NCI-H2081 (cell line): Measurements from ENCODE around the gene PIP4K2C.
"Not testable (repeated sequence)": the region's sequence is repeated elsewhere in the genome, so short reads cannot be mapped to it uniquely, and the experiment has no call there.

Source experiments
- DNase-seq, 2 experiments: peaks; one replicate each; lab custom pipeline; 2025; lab: John Stamatoyannopoulos, UW

PIP4K2C gene

DNA sequence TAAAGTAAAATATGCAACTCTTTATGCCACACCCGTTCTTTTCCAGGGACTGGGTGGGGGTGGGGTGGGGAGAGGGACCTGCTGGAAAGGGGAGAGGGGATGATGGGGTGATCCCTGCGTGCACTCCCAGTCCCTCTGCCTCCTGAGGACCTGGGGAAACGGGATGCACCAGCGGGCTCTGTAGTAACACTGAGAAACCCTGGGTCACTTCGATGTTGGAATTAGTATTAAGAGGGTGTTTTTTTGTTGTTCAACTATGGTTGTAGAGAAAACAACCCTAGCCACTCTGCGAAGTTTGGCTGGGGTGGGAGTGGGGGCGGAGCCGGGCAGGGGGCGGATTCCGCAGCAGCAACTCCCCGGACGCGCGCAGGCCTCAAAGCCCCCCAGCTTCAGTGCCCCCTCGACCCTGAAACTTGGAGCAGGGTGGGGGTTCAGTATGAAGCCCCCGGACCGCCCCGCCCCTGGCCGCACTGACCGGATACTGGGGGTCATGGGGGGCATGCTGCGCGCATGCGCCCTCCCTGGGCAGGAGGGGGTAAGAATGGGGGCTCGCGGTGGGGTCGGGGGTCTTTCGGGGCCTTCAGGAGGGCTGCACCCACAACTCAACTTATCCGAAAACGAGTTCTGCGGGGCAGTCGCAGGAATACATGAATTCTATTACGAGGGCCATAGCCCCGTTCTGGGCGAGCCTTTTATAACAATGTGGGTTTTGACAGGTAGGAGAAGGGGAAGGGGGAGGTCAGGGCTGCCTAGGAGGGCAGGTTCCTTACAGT is 19.0 kb downstream of the PIP4K2C start:
- DNase-seq: no peak

DNA sequence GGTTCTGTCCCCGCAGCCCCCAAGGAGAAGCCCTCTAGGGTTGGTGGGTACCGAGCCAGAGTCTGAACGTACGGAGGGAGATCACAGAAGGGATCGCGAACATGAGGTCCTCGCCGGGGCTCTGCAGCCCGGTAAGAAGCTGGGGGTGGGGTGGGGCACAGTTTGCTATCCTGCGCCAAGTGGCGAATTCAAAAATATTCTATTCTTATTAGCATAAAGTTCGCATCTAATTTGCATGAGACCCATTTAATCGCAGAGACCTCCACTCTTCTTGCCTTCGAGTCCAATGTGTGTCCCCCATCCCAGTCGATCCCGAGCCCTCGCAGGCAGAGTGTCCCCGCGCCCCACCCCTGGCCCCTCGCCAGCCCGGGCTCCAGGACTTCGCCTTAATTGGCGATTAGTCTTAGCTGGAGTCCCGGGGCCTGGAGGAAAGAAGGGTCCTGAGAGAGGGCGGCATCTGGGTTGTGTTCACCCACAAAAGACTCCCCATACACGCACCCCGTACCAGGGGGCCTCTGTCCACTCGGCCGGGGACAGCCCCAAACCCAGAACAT is 19.6 kb downstream of the PIP4K2C start:
- no peak for DNase-seq

DNA sequence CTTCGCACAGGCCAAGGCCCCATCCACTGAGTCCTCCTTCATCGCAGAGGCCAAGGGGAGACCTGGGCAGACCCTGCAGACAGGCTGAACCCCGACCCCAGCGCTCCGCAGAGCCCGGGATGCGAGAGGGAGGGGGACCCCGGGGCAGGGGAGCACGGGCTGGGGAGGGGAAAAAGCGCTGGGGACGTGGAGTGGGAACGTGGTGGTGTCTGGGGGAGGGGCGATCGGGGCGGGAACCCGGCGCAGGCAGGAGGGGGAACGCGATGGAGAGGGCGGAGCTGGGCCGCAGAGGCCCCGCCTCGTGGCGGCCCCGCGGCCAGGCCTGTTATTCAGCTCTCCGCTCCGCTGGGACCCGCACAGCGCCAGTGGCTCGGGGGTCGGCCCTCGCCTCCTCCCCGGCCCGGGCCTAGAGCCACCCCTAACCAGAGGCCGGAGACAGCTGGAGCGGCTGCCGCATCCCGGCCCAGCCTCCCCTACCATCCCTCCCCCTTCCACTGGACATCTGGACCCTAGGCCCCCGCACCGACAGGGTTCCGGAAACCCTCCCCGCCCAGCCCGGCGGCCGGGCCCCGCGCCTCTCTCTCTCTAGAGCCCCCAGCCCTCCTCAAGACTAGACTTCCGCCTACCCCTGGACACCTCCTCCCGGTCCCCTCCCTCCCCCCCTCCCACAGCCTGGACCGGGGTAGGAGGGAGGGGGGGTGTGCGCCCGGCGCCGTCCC is 20.3 kb downstream of the PIP4K2C start, which contains the start of gene ARHGEF25:
TSS of gene ARHGEF25 (plus strand) at position 328 of the 719 bp plus-strand sequence. CDS start 460 bp downstream, outside the sequence.
- peak; percentile 34 to 39 for DNase-seq

DNA sequence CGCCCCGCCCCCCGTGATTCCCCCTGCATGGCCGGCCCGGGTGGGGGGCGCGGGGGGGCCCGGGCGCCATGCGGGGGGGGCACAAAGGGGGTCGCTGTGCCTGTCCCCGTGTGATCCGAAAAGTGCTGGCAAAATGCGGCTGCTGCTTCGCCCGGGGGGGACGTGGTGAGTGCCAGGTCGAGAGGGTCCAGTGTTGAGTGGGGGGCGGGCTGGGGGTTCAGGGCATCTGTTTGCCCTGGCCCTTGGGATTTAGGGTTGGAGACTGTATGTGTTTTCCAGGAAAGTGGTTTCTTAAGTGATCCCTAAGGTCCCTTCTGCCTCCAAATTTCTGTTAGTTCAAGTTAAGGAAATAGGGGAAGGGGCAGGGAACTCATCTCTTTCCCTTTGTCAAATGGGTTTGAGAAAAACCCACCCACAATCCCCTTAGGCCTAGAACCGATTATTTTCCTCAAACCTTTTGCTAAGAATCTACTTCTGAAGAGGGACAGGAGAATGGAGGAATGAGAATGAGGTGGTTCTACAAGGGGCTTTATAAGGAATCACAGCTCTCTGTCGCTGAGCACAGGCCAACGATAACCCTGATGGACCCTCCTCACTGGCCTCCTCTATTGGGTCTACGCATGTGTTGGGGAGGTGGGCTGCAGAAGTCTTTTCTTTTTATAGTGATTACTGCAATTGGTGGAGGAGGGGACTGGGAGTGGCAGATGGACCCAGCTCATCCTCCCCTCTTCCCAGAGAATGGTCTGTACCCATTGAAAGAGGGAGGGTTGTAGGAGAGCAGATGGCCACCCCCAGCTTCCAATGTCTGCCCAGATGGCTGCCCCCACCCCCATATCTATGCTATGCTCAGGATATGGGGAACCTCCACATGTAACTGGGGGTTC is 21.1 kb downstream of the PIP4K2C start:
- no peak for DNase-seq

DNA sequence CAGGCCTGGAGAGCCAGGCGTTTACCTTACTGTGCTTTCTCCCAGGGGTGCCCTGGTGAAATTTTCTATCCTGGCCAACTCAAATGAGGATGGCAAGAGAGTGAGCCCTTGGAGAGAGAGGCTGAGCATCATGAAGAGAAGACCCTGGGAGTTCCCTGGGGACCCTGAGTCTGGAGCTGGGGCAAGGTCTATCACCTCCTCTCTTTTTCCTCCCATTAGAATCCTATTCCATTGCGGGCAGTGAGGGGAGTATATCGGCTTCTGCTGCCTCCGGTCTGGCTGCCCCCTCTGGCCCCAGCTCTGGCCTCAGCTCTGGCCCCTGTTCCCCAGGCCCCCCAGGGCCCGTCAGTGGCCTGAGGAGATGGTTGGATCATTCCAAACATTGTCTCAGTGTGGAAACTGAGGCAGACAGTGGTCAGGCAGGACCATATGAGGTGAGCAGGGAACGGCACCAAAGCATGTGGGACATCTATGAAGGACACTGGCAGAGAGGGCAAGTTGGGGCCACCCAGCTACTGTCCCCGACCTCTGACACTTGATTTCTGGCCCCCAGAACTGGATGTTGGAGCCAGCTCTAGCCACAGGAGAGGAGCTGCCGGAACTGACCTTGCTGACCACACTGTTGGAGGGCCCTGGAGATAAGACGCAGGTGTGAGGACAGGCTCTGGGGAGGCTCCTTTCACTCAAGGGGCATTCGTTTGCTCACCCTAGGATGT is 21.9 kb downstream of the PIP4K2C start:
- DNase-seq: no peak

DNA sequence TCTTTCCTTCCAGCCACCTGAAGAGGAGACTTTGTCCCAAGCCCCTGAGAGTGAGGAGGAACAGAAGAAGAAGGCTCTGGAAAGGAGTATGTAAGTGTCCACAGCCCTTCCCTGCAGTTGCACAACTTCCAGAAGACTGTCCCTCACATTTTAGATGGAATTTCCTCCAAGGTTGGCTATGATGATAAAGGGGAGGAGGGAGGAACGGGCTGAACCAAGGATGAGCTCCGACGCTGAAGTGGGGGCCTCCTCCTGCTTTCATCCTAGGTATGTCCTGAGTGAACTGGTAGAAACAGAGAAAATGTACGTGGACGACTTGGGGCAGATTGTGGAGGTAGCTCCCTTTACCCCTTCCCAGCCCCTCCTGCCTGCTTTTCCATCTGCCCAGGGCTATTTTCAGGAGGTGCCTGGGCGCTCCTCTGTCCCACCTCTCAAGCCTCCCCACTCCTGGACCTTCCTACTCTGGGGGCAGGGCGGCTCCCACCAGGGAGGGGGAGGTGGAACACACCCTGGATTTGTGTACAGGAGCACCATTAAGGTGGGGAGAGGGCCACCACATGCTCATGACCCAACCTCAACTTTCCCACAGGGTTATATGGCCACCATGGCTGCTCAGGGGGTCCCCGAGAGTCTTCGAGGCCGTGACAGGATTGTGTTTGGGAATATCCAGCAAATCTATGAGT is 22.6 kb downstream of the PIP4K2C start:
- DNase-seq: no peak

DNA sequence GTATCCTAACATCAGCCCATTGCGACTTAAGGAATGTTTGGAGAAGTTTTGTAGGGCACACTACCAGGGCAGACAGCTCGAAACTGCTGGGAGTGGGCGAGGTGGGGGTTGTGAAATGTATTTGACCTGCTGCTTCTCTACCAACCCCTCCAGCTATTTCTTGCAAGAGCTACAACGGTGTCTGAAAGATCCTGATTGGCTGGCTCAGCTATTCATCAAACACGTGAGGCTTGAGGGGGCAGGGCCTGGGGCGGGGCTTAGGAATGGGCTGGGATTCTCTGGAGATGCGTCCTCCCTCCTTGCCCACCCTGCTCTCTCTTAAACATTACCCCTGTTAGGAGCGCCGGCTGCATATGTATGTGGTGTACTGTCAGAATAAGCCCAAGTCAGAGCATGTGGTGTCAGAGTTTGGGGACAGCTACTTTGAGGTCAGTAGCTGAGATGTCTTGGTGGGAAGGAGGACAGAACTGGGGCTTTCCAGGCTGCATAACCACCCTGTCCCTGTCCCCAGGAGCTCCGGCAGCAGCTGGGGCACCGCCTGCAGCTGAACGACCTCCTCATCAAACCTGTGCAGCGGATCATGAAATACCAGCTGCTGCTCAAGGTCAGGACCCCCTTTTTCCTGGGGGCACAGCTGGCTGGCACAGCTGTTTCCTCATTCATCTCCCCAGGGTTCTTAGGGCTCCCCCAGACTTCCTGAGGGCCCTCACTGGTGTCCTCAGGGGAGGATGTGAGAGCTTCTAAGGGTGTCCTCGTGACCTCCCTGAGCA is 23.4 kb downstream of the PIP4K2C start:
- no peak for DNase-seq

DNA sequence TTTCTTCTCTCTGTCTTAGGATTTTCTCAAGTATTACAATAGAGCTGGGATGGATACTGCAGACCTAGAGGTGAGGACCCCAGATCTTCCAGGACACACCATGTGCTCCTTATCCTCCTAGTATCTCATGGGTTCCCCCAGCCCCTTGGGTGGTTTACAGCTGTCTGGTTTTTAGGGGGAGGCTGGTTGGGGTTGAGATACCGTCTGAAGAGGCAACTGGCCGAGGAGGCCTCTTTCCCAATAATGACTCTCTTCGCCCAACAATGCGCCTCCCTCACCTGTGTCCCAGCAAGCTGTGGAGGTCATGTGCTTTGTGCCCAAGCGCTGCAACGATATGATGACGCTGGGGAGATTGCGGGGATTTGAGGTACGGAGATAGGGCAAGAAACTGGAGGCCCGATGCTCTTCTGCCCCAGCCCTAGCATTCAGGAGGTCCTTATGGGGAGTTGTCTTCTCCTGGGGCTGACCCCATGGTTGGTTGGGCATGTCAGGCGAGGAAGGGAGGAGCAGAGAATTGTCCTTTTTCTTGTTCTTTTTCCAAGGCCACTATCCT is 24.0 kb downstream of the PIP4K2C start:
- no peak for DNase-seq

DNA sequence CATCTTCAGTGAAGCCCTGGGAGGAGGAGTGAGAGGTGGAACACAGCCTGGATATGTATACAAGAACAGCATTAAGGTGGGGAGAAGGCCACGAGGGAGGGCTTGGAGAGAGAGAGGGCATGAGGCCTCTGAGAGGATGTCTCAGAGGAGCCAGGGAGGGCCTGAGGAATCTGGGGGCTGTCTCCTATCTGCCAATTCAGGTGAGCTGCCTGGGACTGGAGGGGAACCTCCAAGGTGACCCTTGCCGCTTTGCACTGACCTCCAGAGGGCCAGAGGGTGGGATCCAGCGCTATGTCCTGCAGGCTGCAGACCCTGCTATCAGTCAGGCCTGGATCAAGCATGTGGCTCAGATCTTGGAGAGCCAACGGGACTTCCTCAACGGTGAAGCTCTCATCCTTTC is 24.6 kb downstream of the PIP4K2C start:
- no peak for DNase-seq

DNA sequence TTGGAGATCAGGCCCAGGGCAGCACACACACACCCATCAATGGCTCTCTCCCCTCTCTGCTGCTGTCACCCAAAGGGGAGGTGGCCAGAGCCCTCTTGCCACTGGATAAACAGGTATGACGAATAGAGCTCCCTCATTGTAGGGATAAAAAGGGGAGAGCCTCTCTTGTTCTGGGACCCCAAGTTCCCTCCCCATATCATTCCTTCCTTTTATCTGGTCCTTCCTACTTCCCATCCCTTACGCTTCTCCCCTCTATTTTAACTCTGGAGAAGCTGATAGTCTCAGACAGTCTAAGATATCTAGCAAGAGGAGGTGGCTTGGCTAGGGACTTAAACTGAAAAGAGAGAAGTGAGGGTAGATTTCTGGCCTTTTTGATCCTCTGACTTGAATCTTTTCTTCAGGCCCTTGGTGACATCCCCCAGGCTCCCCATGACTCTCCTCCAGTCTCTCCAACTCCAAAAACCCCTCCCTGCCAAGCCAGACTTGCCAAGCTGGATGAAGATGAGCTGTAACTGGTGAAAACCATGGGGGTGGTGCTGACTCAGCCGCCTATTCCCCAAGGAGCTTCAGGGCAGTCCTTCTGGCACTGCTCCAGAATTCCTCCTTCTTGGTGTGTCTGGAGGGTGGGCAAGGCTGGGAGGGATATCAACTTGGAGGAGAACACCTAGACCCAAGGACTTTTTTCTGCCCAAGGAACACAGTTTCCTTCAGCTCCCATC is 25.6 kb downstream of the PIP4K2C start:
- DNase-seq: no peak

DNA sequence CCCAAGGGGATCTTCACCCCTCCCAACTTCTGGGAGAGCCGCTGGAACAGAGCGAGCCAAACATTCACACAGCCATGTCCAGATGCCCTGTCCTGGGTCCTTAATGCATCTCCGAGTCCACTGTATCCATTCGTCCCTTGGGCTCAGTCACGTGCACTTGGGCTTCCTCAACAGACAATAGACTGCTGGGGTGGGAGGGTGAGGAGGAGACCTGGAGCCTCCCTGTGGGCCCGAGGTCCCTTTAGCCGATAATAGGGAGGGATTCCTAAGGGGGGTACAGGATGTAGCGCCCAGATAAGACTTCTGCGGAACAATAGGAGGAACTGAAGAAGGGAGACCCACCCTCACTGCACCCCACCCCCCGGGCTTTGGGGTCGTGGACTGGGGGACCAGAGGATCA is 26.9 kb downstream of the PIP4K2C start:
- DNase-seq: no peak

DNA sequence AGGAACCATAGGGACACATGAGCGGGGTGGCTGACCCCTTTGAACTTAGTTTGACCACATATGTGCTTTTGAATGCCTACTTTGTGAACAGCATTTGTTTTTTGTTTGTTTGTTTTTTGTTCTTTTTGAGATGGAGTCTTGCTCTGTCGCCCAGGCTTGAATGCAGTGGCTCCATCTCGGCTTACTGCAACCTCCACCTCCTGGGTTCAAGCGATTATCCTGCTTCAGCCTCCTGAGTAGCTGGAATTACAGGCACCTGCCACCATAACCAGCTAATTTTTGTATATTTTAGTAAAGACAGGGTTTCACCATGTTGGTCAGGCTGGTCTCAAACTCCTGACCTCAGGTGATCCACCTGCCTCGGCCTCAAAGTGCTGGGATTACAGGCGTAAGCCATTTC is 27.4 kb downstream of the PIP4K2C start:
- DNase-seq: not testable (repeated sequence)

DNA sequence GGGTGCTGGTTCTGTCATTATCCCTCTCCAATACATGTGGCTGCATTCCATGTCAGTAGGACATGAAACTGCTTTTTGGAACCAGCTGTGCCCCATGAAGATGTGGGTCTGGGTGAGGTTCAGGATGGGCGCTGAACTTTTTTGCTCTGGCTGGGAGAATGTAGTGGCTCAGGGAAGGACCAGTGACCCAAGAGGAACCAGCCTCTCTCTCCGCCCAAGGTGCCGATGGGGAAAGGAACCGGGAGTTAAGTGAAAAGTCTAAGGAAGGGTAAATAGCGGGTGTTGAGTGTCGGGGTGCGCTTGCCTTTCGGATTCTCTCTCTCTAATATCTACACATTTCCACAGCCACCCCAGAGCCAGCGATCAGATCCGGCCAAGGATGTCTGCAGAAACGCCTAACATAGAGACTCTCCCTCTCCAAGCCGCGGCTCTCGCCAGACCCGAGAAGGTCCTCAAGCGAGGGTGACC is 28.0 kb downstream of the PIP4K2C start:
- no peak for DNase-seq

DNA sequence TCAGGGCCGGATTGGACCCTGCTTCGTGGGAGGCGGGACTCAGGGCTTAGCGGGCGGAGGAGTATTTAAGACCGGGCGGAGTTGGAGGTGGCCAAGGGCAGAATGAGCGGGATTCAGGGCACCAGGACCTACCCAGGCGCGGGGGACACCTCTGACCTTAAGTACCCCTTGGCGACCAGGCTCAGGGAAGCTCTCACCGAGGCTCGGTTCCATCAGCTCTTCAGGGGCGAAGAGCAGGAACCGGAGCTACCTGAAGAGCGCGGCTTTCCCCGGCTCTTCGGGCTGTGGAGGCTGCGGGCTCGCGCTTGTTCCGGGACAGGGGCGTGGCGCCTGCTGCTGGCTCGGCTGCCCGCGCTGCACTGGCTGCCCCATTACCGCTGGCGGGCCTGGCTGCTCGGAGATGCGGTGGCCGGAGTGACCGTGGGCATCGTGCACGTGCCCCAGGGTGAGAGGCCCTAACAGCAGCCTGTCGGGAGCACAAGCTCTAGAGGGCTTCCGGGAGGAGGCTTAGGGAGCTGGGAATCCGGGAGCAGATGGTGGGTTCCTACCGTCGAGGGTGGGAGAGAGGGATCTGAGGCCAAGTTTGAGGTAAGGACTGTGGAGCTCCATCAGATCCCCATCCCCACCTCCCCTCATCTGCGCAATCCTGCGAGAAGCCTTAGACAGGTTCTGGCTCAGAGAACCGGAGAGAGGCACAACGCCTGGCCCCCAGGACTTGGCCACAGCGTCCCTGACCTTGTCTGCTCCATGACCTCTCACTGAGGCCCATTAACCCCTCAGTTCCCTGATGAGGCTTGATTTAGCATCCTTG is 28.6 kb downstream of the PIP4K2C start:
- no peak for DNase-seq

DNA sequence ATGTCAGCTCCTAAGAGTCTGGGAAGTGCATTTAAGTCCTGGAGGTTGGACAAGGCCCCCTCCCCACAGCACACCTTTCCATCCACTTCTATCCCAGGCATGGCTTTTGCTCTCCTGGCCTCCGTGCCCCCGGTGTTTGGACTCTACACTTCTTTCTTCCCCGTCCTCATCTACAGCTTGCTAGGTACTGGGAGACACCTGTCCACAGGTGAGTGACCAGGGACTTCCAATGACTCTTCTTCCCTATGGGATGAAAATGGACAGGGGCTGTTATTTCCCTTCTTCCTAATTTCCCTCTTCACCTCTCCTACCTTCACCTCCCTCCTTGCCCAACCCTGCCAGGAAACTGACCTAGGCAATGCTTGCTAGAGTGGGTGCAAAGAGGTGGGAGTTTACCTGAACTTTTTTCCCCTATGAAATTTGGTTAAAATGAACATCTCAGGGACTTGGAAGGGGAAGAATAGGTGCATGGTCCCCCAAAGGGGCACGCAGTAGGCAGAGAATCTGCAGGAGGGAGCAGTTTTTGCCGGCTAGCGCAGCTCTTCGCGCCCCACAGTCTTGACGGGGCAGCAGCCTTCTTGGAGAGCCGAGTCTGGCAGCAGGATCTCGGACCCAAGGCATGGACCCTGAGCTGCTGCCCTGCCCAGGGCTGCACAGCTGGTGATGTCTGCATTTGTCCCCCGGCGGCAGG is 29.4 kb downstream of the PIP4K2C start:
- no peak for DNase-seq

DNA sequence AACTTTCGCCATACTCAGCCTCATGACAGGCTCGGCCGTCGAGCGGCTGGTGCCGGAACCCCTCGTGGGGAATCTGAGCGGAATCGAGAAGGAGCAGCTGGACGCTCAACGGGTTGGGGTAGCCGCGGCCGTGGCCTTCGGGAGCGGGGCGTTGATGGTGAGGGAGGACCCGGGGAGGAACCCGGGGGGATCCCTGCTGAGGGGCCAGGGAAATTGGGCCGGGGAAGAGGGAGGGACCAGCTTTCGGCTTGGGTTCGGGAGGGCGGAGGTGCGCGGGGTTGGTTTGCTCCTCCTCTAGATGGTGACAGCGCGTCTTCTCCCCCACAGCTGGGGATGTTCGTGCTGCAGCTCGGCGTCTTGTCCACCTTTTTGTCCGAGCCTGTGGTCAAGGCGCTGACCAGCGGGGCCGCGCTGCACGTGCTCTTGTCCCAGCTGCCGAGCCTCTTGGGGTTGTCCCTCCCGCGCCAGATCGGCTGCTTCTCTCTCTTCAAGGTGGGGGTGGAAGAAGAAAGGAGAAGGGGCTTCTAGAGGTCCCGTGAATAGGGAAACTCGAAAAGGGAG is 30.0 kb downstream of the PIP4K2C start:
- no peak for DNase-seq
